Astrocyte of the cerebellum (primary cell): ENCODE results near the gene RNF135.
A peak's percentile ranks its signal among the peaks of the same experiment; 100 is the strongest.

Experiments
- DNase-seq: peaks from one replicate; pipeline ENCODE4 v3.0.0-alpha.2; 2011; ENCODE audit warnings: low read depth
- H3K4me3 ChIP-seq: 2 replicates; pipeline ENCODE4 v1.5.1; 2011; ENCODE audit warnings: mild to moderate bottlenecking, low read depth, low read length, moderate library complexity
- CTCF ChIP-seq: IDR thresholded peaks from 2 replicates; pipeline ENCODE4 v1.5.1; 2012; ENCODE audit warnings: low read length, low read depth, moderate library complexity, mild to moderate bottlenecking; ENCODE audit errors: missing control alignments
- in situ Hi-C: cut with HindIII; loops from 2 replicates; pipeline ENCODE4 v1.10.0; 2017; ENCODE audit warnings: low sequenced_read_pairs

RNF135 gene

GRCh38 chr17:30970831-30971567, at the start of gene RNF135:
TSS of gene RNF135 (plus strand) at chr17:30971039. CDS start at chr17:30971074, 35 bp downstream.
- H3K4me3 ChIP-seq = peak within 1 kb of the TSS; percentile 56
- peak; percentile 5 for TF ChIP-seq CTCF
- in situ Hi-C loops = no loop called here
- peak; percentile 54 for DNase-seq

GRCh38 chr17:30921544-30922196, 49.2 kb upstream of the RNF135 start, which contains the start of gene ADAP2:
TSS of gene ADAP2 (plus strand) at chr17:30921945. CDS start at chr17:30922015, 70 bp downstream.
- DNase-seq = no peak
- no peak for TF ChIP-seq CTCF
- H3K4me3 ChIP-seq = peak within 1 kb of the TSS; percentile 27
- in situ Hi-C loops = no loop called here

GRCh38 chr17:30922235-30923030, 48.4 kb upstream of the RNF135 start:
- no peak for DNase-seq
- TF ChIP-seq CTCF = no peak

GRCh38 chr17:30924341-30924740, 46.5 kb upstream of the RNF135 start:
- no peak overlapping the region for H3K4me3 ChIP-seq
- TF ChIP-seq CTCF = no peak
- in situ Hi-C loops = no loop called here
- no peak for DNase-seq

More at GRCh38 chr17:30922235-30923030, 48.4 kb upstream of the RNF135 start:
- peak overlapping the region; percentile 27 for H3K4me3 ChIP-seq
- in situ Hi-C loops = no loop called here

GRCh38 chr17:30926516-30926915, 44.3 kb upstream of the RNF135 start:
- in situ Hi-C loops = no loop called here
- TF ChIP-seq CTCF = no peak
- no peak overlapping the region for H3K4me3 ChIP-seq
- no peak for DNase-seq

- DNase-seq = no peak
- in situ Hi-C loops = no loop called here
- no peak for TF ChIP-seq CTCF
- no peak overlapping the region for H3K4me3 ChIP-seq
These were observed 43.1 kb upstream of the RNF135 start for GRCh38 chr17:30927756-30928155.
